Erythroblast (primary cell): ENCODE data around the gene AGAP1.

Experiments used
- DNase-seq, 2 experiments: peaks; one replicate each; lab custom pipeline; 2025; lab: John Stamatoyannopoulos, UW
- GATA1 ChIP-seq: IDR thresholded peaks from 2 replicates; pipeline ENCODE4 v1.6.1; 2011; ENCODE audit warnings: low read depth, mild to moderate bottlenecking, control low read depth, low read length, moderate library complexity
- POLR2A ChIP-seq: IDR thresholded peaks from 2 replicates; pipeline ENCODE4 v1.6.1; 2011; ENCODE audit warnings: mild to moderate bottlenecking, low read length

The AGAP1 gene

DNA sequence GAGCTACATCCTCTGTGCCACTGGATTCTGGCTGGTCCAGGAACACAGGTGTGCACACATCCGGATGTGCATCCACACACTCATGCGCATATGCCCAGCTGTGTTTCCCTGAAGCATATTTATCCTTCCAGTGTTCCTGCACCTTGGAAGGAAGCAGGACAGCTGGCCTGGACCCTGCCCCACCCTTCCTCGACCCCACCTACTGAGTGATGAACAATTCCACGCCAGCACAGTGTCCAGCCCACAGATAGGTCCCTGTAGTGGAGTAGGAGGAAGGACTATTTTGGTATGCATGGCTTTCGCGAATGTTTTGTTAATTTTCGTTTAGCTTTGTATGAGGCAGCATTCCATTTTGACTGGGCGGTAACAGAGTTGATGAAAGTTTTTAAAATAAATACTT is 211.5 kb downstream of the AGAP1 start:
- no peak for DNase-seq
- TF ChIP-seq POLR2A (no peak), GATA1 (no peak)

DNA sequence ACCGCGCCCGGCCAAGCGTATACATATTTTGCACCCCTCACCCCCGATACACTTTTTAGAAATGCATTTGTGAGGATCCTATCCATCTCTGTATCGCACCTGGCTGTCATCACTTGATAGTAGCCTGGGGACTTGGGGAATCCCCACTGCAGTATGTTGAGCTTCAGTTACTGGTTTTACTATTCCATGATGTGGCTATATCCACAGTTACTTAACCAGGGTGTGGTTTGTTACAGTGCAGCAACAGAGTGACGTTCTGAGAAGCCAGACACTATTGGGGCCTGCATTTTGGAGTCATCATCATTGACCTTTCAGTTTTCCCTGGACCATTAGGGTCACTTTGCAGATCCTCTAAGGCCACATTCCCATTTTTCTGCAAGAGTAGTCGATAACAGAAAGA is 212.7 kb downstream of the AGAP1 start:
- no peak for DNase-seq
- TF ChIP-seq POLR2A (no peak), GATA1 (no peak)

DNA sequence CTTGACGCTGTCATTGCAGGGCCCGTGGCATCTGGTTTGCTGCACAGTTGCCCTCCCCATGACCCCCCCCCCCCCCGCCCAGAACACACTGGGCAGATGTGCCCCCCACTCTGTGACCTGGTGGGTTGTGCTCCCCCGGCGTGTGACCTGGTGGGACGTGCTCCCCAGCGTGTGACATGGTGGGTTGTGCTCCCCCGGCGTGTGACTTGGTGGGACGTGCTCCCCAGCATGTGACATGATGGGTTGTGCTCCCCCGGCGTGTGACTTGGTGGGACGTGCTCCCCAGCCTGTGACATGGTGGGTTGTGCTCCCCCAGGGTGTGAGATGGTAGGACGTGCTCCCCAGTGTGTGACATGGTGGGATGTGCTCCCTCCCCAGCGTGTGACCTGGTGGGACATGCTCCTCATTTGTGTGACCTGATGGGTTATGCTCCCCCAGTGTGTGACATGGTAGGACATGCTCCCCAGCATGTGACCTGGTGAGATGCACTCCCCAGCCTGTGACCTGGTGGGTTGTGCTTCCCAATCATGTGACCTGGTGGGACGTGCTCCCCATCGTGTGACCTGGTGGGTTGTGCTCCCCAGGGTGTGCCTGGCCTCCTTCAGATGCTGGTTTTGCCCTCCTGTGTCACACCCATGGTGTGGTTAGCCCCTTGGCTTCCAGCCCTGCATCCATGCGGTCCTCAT is 213.7 kb downstream of the AGAP1 start:
- no peak for TF ChIP-seq GATA1
- no peak for TF ChIP-seq POLR2A
- DNase-seq = no peak

DNA sequence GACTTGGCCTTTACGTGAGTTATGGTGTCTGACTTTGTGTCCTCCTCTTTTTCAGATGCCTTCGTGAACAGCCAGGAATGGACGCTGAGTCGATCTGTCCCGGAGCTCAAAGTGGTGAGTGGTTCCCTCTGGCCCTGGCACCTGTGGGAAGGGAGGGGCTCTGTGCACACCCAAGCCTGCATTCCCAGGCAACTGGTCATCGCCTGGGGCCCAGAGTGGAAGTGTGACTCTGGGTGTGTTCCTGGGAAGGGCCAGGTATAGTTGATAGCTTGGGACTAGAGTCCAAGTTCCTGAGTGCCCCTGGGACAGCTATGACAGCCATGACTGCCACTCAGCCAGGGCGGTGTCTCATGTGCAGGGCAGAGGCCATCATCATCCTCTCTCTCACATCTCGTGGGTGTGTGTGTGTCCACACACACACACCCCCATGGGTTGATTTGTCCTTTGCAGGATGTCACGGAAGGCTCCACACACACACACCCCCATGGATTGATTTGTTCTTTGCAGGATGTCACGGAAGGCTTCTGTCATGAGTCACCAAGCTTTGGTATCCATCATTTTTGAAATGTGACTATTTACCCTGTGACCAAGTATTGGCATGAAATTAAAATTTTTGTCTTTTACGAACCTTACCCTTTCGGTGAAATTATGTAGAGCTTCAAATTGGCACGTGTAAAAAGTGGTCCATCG is 215.4 kb downstream of the AGAP1 start:
- DNase-seq = no peak
- TF ChIP-seq GATA1 (no peak), POLR2A (no peak)

DNA sequence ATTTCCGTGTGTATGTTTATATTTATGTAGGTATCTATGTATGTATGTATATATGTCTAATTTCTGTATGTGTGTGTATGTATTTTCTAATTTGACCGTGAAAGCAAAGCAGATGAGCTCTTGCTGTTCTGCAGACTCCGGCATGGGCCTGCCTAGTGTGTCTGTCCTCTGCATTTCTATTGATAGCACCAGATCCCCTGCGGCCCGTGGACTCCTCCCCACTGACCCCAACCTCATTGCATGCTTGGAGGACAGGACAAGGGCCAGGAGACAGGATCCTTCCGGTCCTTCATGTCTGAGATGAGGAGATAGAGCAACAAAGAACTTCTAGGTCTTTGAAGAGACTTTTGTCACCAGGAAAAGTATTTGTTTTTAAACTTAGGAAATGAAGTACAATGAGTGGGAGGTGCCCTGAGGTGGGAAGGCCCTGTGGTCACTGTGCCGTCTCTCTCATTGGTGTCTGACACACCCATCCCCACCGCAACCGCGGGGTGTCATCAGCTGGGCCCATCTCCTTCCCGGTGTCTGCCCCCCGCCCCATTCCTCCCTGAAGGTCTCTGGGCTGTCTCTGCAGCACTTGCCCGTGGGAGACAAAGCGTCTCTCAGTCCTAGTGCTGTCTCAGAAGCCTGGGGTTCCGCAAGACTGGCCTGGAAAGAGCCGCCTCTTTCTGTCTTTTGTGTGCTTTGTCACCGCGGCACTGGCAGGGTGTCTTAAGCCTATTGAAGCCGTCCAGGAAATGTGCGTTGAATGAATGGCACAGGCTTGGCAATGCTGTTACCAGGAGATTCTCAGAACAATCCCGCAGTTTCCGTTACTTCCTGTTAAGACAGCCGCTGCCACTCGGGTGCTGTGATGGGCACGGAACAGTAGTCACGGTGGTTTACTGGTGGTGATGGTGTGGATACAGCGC is 216.4 kb downstream of the AGAP1 start:
- TF ChIP-seq GATA1 (no peak), POLR2A (no peak)
- DNase-seq = no peak

DNA sequence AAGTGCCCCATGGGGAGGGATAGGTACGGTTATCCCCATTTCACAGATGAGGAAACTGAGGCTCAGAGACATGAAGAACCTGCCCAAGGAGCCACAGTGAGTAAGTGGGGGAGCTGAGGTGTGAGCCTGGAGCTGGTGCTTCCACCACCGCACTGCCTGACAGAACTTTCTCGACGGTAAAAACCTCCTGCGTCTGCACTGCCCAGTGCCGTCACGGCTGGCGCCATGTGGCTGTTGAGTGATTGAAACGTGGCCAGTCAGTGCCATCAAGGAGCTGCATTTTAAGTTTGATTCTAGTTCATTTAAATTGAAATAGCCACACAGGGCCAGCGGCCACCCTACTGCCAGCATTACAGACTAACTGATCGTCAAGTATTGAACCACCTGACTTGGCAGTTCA is 217.1 kb downstream of the AGAP1 start:
- TF ChIP-seq GATA1 = no peak
- no peak for TF ChIP-seq POLR2A
- no peak for DNase-seq

DNA sequence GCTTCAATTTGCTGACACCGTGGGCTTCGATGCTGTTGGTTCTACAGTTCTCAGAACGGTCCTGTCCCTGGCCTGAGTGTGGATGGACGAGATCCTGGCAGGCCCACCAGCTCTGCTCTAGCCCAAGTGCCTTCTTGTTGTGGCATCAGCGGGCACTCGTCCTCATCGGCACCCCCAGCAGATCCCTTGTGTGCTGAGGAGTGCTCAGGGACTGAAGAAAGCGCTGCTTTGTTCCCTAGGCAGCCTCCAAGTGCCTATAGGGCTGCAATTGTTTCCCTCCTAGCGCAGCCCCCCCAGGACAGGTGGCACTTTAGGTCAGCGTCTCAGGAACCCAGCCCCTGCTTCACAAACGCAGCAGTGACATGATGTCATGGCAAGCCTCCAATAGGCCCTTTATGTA is 217.7 kb downstream of the AGAP1 start:
- no peak for DNase-seq
- TF ChIP-seq POLR2A = no peak
- TF ChIP-seq GATA1 = no peak

DNA sequence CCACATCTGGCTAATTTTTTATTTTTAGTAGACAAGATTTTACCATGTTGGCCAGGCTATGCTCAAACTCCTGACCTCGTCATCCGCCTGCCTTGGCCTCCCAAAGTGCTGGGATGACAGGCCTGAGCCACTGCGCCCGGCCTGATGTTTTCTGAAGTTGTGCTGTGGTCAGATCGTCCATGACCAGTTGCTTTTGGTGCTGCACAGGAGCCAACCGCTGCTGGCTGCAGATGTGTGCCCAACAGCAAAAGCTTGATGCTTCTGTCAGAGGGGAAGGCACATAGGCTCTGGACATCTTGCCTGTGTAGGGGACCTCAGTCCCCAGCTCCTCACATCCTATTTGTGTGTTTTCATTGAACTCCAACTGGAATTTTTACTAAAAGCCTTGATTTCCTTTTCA is 218.3 kb downstream of the AGAP1 start:
- DNase-seq = no peak
- TF ChIP-seq POLR2A (no peak), GATA1 (no peak)

DNA sequence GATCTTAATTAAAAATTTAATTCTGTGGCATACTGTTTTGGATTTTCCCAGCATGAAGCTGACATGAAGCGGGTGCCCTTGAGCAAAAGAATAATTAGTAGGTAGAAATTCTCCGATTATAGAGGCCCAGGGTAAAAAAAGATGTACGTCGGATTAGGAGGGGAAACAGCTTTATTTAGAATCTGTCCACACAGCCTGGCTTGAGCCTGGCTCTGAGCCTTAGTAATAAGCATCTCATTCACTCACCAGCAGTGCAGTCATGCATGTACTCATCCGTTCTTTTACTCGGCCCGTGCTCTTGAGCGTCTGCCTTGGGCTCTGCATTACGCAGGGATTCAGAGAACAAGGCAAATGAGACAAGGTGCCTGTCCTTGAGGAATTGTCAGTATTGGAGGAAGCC is 219.3 kb downstream of the AGAP1 start:
- no peak for DNase-seq
- TF ChIP-seq GATA1 (no peak), POLR2A (no peak)

DNA sequence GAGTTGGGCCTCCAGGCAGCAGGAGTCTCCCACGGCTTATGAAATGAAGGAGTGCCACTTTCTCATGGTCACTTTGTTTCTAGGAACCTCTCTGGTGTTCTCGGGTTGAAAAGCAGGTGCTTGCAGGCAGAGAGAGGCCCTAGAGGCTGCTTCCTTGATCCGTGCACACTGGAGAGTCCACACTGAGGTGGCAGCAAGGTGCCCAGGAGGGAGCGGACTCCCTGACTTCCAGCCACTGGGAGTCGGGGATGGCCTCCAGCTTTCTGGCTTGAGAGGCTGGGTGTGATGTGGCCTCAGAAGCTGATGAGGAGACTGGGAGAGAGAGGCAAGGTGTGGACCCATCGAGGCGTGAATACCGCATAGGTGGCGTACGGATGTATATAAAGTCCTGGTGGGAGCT is 221.8 kb downstream of the AGAP1 start:
- TF ChIP-seq GATA1 (no peak), POLR2A (no peak)
- no peak for DNase-seq

DNA sequence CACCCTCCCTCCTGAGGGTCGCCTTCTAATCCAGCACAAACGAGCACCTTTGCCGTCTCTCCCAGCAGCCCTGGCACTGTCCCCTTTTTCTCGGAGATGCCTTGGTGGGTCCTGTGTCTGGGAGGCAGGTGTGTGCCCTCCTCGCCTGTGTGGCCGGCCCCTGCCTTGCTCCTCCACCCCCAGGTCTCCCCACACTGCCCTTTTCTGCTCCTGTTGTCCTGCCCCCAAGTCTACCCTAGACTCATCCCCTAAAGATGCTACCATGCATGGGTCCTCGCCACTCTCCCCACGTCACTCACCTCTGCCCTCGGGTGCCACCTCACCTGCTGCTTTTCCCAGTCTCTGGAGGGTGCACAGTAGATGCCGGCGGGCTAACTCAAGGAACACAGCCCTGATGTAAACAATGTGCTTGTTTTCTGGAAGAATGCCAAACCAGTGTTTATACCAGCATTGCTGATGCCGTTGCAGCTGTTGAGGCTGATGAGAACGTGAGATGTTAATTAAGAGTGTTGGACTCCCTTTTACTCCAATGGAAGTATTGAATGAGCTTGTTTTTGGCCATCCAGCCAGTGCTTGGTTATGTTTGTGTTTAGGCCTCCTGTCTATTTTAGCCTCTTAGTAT is 223.1 kb downstream of the AGAP1 start:
- TF ChIP-seq GATA1 = no peak
- TF ChIP-seq POLR2A = no peak
- no peak for DNase-seq

DNA sequence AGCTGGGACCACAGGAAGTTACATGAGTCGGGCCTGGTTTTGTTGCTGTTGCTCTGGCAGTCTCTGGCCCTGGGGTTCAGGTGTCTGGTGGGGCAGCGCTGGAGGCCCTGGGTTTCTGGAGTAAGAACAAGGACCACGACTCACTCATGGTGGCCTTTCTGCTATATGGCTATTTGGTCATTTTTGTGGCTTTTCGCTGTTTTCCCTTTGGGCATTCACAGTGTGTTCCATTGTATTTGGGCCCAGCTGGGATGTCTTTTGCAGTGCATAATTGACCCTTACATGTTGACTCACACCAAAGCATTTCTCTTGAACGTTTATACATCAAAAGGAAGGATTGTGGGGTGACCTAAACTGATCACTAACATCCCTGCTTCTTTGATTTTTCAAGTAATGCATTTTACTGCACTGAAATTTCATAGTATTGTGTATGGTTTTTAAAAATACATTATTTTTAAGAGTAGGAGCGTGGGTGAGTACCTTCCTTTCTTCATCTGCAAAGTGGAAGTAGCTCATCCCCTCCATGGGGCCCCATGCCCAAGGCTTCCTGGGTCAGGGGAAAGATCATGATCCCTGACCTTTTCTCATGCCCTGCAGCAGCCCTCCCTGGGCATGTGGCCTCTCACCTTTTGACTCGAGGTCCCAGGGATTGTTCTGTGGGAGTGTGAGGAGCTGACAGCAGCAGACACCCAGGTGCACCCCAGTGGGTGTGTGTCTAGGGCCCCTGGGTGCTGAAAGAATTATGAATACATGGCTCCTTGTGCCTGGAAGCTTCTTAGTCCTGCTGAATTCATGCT is 225.5 kb downstream of the AGAP1 start:
- TF ChIP-seq GATA1 = no peak
- TF ChIP-seq POLR2A = no peak
- no peak for DNase-seq

DNA sequence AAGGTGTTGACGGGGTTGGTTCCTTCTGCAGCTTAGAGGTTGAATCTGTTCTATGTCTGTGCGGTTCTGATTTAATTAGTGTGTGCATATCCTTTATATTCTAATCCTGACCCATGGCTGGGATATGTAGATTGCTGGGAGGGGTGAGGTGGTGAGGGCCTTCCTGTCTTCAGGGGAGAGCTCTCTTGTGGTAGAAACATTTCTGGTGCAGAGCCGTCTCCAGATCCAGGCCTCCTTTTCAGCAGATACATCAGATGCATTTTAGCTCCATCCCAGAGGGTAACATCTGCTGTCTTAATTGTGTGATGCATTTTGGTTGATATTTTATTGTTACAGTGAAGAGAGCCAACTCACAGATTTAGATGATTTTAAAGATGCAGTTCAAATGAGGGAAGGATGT is 227.8 kb downstream of the AGAP1 start:
- TF ChIP-seq POLR2A (no peak), GATA1 (no peak)
- no peak for DNase-seq
